Adrenal gland (tissue), 5 donors: Measurements from ENCODE around the gene BZW2.
"Not testable (repeated sequence)": the region's sequence is repeated elsewhere in the genome, so short reads cannot be mapped to it uniquely, and the experiment has no call there.

ENCODE experiments used
- POLR2A ChIP-seq, 2 donors: fragments of 450-650 bp; IDR thresholded peaks; one replicate each; pipeline ENCODE4 v1.6.1; 2017; ENCODE audit warnings: antibody characterized with exemption in 2 of 2, mild to moderate bottlenecking in 2 of 2, moderate library complexity in 1 of 2
- TF ChIP-seq, protein P1 (sequence below), 6 experiments: fragments of 450-650 bp in 4 of 6; fragments of 200-600 bp in 2 of 6; sonication (generic) in 1 of 6; IDR thresholded peaks; 1 replicate in 5 of 6; 2 replicates in 1 of 6; pipeline versions ENCODE4 v1.5.1 to v1.8.0; 2016 to 2021; ENCODE audit warnings: antibody characterized with exemption in 6 of 6, mild to moderate bottlenecking in 2 of 6, moderate library complexity in 1 of 6
- donor health status: DM: no; HTN: no; CAD: no.

DNA sequence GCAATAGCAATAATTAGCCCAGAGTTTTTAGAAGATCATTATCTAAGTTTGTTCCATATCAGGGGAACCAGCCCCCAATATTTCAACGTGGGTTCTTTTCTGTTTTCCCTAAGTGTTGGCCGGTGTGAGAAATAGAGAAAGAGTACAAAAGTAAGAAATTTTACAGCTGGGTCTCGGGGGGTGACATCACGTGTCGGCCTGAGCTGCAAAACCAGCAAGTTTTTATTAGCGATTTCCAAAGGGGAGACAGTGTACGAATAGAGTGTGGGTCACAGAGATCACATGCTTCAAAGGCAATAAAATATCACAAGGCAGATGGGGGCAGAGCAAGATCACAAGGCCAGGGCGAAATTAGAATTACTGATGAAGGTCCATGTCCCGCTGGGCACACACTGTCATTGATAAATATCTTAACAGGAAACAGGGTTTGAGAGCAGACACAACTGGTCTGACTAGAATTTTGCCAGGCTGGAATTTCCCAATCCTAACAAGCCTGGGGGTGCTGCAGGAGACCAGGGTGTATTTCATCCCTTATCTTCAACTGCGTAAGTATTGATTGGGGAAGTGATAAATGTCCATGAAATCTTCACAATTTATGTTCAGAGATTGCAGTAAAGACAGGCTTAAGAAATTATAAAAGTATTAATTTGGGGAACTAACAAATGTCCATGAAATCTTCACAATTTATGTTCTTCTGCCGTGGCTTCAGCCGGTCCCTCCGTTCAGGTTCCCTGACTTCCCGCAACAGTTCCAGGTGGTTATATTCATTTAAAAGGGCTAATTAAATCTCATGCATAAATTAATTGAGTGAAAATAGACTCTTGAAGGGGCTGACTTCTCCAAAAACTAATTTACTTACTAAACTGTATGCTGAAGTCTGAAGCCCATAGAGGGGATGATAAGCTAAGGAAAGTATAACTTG, 32.9 kb downstream of the BZW2 start:
- TF ChIP-seq, protein P1, sequence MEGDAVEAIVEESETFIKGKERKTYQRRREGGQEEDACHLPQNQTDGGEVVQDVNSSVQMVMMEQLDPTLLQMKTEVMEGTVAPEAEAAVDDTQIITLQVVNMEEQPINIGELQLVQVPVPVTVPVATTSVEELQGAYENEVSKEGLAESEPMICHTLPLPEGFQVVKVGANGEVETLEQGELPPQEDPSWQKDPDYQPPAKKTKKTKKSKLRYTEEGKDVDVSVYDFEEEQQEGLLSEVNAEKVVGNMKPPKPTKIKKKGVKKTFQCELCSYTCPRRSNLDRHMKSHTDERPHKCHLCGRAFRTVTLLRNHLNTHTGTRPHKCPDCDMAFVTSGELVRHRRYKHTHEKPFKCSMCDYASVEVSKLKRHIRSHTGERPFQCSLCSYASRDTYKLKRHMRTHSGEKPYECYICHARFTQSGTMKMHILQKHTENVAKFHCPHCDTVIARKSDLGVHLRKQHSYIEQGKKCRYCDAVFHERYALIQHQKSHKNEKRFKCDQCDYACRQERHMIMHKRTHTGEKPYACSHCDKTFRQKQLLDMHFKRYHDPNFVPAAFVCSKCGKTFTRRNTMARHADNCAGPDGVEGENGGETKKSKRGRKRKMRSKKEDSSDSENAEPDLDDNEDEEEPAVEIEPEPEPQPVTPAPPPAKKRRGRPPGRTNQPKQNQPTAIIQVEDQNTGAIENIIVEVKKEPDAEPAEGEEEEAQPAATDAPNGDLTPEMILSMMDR (IDR thresholded peaks at IDR 0.05): not testable (repeated sequence)
- not testable (repeated sequence) for TF ChIP-seq POLR2A (IDR thresholded peaks at IDR 0.05)
